GM18505 (cell line): ENCODE data around the gene IL25.

Experiments
- ATAC-seq: cut with Tn5 transposase; IDR thresholded peaks from one replicate; pipeline ENCODE4 v1.9.1; 2021; ENCODE audit not compliant: unreplicated experiment
- POLR2A ChIP-seq: IDR thresholded peaks from 4 replicates; pipeline ENCODE4 v1.6.1; 2011; ENCODE audit warnings: borderline replicate concordance; ENCODE audit not compliant: insufficient read depth, insufficient read length; ENCODE audit errors: extremely low read depth

Gene IL25

DNA sequence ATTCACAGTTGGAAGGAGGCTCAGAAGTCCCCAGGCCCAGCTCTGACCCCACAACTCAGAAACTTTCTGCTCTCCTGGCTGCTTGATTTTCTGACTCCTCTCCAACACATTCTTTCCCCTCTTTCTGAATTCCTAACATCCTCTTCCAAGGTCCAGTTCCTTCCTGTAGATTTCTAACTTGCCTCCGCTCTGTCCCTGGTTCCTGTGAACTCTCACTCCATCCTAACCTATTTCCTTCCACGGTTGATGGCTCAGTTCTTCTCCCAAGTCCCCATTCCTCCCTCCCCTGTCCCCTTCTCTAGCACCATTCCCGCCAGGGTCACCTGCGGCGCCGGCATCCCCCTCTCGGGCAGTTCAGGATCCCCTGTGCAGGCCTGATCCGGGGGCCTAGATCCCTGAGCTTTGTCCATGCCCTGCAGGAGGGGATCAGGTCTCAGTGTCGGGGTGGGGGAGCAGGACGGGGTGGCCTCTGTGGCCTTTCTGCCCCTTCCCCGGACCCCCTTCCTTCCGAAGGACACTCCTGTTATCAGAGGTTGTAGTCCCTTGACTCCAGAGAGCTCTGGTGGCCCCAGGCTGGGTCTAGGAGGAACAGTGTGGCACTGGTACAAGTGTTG, 13.9 kb upstream of the IL25 start:
- no peak for ATAC-seq
- no peak for TF ChIP-seq POLR2A

DNA sequence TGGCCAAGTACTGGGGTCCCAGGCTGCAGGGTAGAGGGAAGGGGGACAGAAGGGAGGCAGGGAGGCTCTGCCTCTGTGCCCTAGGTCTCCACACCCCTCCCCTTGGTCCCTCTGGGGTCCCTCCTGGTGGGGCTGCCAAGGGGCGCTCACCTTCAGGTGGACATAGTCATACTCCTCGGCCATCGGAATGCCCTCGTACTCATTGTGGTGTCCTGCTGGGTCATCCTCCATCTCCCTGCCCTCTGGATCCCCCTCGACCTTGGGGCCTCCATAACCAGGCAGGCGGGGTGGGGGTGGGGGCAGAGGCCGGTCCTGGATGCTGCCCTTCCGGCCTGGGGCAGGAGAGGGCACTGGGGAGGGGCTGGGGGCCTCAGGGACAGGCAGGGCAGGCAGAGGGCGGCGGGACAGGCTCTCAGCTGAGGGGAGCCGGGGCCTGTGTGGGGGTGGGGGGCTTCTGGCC, 13.4 kb upstream of the IL25 start:
- ATAC-seq, result no peak

DNA sequence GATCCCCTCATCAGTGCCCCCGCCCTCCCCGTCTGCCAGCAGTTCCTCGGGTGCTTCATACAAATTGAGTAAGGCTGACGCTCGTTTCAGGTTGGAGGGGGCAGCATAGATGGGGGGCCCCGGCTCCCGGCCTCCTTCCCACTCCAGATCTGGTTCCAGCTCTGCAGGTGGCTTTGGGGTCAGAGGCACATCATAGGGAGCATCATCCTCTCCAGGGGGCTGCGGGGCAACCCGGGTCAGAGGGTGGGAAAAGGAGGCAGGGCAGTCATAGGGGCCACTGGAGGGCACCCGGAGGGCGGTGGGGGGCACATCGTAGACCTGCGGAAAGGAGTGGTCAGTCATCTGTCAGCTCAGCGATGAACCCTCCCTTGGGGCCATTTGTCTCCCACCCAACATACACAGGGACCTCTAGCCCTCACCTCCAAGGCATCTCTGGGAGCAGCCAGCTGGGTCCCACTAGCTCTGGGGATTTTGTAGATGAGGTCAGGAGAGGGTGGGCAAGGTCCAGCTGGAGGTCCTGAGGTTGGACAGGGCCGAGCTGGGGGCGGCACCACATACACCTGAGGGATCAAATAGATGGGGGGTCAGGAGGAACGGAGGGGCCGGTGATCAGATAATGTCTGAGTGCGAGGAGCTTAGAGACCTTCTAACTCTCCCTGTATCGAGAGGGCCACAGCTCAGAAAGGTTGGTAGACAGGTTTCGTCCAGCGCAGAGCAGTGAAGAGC, 12.7 kb upstream of the IL25 start:
- no peak for ATAC-seq
- TF ChIP-seq POLR2A, result no peak

More for the DNA sequence above, 13.4 kb upstream of the IL25 start:
- TF ChIP-seq POLR2A, result no peak

DNA sequence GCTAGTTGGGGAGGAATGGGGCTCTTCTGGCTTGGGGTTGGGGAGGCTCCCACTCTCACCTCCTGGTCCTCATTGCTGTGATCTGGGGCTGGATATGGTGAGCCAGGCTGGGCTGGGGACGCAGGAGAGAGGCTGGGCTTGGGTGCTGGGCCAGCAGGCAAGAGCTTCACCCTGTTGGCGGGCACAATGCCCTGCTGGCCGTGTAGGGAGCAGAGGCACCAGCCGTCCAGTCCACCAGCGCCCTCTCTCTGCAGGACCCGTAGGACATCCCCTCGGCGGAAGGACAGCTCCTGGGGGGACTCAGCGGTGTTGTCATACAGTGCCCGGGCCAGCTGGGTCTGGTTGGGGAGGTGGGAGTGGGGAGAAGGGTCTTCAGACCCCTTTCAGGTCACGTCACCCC, 12.1 kb upstream of the IL25 start:
- ATAC-seq, result no peak
- no peak for TF ChIP-seq POLR2A

DNA sequence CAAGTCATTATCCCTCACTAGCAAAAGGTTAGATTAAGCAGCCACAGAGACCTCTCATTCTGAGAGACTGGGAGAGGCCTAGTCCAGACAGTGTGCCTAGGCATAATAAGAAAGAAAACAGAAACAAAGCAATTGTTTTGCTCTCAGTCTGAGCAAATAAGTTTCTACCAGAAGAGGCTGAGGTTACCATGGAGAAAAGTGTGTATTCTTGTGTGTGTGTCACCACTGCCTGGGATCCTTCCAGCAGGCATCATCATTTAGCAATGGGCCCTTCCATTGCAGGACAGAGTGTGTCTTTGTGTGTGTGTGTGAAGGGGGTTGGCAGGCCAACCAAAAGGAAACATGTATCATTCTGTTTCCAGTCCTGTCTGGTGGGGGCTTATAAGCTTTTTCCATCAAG, 11.3 kb upstream of the IL25 start:
- ATAC-seq, result no peak
- TF ChIP-seq POLR2A, result no peak

DNA sequence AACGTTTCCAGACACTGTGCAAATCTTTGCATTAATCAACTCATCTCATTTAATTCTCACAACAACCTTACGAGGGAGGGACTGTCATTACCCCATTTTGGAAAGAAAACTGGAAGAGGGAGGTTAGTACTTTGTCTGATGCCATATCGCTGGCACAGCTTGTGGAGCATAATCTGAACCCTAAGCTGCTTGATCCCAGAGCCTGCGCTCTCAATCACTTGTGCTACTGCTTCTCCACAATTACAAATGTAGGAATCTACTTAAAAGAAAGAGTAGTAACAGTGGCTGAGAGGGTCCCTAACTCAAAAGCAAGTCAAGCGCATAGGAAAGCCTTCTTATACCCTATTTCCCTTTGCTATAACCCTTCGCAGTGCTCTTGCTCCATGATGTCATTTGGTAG, 10.8 kb upstream of the IL25 start:
- no peak for ATAC-seq
- TF ChIP-seq POLR2A, result no peak

DNA sequence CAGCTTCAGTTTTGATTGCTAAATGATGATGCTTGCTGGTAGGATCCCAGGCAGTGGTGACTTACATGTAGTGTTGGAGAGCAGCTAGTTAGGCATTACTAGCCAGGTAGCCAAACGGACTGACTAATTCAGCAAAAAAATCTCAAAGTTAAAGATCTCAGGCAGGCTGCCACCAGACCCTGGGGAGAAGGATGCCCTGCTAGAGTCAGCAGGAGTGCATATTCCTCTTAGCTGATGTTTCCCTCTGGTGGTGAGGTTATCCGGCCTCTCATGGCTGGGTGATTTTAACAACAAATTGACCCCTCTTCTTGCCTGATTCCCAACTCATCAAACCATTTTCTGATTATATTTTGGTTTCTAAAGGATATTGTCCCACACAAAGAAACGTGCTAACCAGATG, 10.4 kb upstream of the IL25 start:
- ATAC-seq, result no peak
- TF ChIP-seq POLR2A, result no peak

DNA sequence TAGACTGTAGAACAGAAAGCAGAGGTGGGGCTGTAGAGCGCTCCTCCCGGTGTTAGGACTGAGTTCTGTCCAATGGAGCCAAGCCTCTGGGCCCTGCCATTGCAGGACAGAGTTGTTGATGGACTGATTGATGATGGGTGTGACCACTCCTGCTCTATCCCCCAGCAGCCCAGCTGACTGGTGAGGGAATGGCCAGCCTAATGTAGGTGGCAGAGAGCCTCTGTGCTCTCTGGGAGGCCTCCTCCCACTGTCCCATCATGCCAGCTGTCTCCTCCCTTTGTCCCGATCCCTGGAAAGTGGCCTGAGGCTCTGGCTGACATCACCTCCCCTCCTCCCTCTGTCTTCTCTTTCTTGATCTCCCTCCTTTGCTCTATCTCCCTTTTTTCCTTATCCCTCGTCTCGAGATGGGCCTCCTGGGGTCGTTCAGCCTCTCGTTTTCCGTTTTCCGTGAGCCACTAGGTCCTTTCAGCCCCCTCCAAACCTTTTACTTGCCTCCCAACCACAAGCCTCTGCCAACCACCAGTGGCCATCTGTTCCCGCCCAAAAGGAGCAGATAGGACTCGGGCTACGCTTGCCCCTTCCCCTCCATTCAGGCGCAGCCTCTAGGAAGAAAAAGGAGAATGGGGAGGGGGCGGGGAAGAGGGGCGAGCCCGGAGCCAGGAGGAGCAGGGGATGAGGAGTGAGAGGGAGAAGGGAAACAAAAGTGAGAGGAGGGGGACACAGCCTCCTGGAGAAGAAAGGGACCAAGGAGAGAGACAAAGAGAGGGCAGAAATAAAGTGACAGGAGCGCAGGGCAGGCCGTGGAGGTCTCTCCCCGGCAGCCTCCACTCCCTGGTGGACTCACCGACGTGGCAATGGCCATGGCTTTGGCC, 8.2 kb upstream of the IL25 start:
- TF ChIP-seq POLR2A, result no peak
- ATAC-seq, result no peak

DNA sequence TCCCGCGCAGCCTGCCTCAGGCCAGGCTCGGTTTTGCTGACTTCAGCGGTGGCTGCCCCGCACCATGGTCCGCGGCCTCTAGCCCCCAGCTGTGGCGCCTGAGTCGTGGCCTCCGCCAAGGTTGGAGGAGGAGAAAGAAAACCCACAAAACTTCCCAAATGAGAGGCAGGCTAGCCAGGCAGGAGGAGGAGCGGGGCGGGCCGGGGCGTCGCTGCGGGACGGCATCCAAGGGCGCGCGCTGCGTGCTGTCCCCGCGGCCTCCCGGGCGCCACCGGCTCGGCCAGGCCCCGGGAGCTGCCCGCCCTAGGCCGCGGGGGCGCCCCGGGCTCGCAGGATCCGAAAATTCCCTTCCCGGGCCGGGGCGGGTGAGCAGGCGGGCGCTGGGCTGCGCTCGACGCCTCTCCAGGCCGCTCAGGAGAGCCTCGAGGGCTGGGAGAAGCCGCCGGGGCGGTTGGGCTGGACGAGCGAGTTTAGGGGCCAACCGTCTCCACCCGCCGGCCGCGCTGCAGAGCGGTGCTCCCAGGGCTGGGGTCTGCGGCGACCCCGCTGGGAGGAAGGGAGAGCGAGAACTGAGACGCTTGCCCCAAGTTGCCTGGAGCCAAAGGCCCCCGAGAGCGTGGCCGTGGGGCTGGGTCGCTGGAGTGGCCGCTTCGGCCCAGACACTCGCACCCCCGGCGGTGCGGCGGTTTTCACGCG, 7.4 kb upstream of the IL25 start, which contains the start of gene EFS:
Gene EFS (minus strand): TSS at position 137 of the 696 bp plus-strand sequence. CDS start 147 bp downstream, outside the sequence.
- TF ChIP-seq POLR2A, result no peak
- ATAC-seq, result no peak

DNA sequence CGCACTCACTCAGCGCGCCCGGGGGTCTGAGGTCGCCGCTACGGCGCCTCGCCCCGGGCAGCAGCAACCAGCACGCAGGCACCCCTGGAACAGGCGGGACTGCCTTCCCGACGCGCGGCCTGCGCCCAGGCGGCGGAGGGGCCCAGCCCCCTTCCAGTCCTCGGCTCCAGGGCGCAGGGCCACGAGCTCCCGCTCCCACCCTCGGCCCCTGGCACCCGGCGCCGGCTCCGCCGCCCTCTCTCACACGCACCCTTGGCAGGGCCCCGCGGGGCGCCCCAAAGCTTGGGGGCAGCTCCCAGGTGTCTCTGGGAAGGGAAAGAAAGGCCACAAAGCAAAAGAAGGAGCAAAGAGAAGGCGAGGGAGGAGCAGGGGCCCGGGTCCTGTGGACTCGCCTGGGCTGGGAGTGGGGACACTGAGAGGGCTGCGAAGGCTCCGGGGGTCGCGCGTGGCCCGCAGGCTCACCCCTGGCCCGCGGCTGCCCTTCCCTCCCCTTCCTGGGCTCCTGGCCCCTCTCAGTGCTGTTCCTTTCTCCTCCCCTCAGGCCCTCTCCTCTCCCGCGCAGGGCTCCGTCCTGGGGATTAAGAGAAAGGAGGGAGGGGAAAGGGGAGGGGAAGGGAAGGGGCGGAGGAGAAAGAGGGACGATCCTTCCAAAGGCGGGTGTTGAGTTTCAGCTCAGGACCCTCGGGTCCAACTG, 6.7 kb upstream of the IL25 start:
- no peak for TF ChIP-seq POLR2A
- no peak for ATAC-seq

DNA sequence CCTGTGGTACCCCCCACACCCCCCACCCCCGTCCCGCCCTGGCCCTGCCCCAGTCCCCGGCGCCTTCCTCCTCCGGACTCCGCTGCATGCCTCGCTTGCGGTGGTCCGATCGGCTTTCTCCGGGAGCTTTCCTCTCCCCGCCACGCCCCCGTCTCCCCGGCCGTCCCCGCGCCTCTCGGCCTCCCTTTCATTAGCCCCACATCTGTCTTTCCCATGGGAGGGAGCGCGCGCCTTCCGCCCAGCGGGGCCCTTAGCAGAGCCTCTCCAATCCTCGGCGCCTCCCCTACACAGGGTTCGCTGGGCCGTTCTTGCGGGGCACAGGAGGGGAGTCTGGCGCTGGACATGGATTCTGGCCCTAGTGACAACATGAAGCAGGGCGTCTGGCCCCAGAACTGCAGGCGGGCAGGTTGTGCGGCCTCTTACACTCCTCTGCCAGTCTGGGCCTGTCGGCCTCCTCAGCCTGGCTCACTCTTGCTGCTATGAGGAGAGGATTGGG, 6.1 kb upstream of the IL25 start:
- no peak for ATAC-seq
- TF ChIP-seq POLR2A, result no peak

DNA sequence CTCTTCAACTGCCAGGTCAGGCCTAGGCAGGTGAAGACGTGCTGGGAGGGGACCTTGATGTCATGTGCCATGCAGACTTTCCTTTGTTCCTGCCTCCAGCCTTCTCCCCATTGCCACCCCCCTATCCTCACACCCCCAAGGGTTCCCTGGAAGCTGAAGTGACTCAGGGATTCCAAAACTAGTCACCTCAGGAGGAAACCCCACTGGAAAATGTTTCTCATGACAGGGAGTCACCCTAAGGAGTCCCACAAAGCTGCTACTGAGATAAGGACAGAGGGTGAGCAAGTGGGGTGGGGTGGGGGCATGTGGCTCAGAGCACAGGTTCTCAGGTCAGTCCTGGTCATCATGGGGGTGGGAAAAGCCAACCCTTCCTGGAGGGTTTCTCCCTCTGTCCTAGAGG, 2.4 kb upstream of the IL25 start:
- no peak for TF ChIP-seq POLR2A

More for the DNA sequence above, 2.4 kb upstream of the IL25 start:
- no peak for ATAC-seq
